Measurements from ENCODE around the gene TAF6L.
"Not testable (repeated sequence)": the region's sequence is repeated elsewhere in the genome, so short reads cannot be mapped to it uniquely, and the experiment has no call there.

TAF6L gene

GRCh38 chr11:62805961-62806441 is 34.8 kb downstream of the TAF6L start:
- DNase-seq: peak in 1 of 2 experiments; percentile 55

GRCh38 chr11:62806611-62807121 is 35.5 kb downstream of the TAF6L start:
- no peak for DNase-seq

- DNase-seq: no peak
Measured at GRCh38 chr11:62810748-62811147, 39.6 kb downstream of the TAF6L start.

- no peak for DNase-seq
Measured at GRCh38 chr11:62811659-62812058, 40.5 kb downstream of the TAF6L start.

- DNase-seq: no peak
Measured at GRCh38 chr11:62816557-62816956, 45.4 kb downstream of the TAF6L start.

- DNase-seq: no peak
Measured at GRCh38 chr11:62817129-62817528, 45.9 kb downstream of the TAF6L start.

GRCh38 chr11:62823677-62824076 is 52.5 kb downstream of the TAF6L start:
- no peak for DNase-seq

GRCh38 chr11:62828130-62828529 is 56.9 kb downstream of the TAF6L start:
- DNase-seq: not testable (repeated sequence)

GRCh38 chr11:62830904-62831519 is 59.8 kb downstream of the TAF6L start:
- DNase-seq: no peak

GRCh38 chr11:62831520-62832335 is 60.5 kb downstream of the TAF6L start, which contains the start of gene STX5:
Gene STX5 (minus strand): TSS chr11:62832051. CDS start chr11:62831243, 808 bp downstream.
- peak; percentile 99 to 100 for DNase-seq

GRCh38 chr11:62832336-62833234 is 61.4 kb downstream of the TAF6L start, which contains the start of gene TEX54:
Gene TEX54 (minus strand): TSS chr11:62832841.
- DNase-seq: peak in 1 of 2 experiments; percentile 85

GRCh38 chr11:62835336-62835735 is 64.1 kb downstream of the TAF6L start:
- no peak for DNase-seq

Data from NCI-H526 (cell line).